NCI-H2227 treated with DMSO at 0.1 percent for 48 hours (cell line): ENCODE data around the gene ASB10.

Experiments
- DNase-seq: peaks from one replicate; lab custom pipeline; 2025; lab: John Stamatoyannopoulos, UW

The ASB10 gene

GRCh38 chr7:151186640-151187408 lies at the start of gene ASB10:
Gene ASB10, minus strand, starts transcription at chr7:151187250. Its CDS starts 120 bp downstream, at chr7:151187130.
- DNase-seq = no peak

GRCh38 chr7:151236406-151236805 lies 49.4 kb upstream of the ASB10 start:
- DNase-seq = no peak

- DNase-seq = no peak
These were observed 48.2 kb upstream of the ASB10 start for GRCh38 chr7:151235091-151235787.

GRCh38 chr7:151233804-151234203 lies 46.8 kb upstream of the ASB10 start:
- DNase-seq = no peak

GRCh38 chr7:151232917-151233701 lies 46.1 kb upstream of the ASB10 start:
- DNase-seq = peak; percentile 18

GRCh38 chr7:151232091-151232916 lies 45.3 kb upstream of the ASB10 start, which contains the start of gene CHPF2:
Gene CHPF2, plus strand, starts transcription at chr7:151232483. Its CDS starts 1,529 bp downstream, at chr7:151234012.
- peak; percentile 80 for DNase-seq

GRCh38 chr7:151231080-151231479 lies 44.0 kb upstream of the ASB10 start:
- DNase-seq = no peak

GRCh38 chr7:151229249-151229648 lies 42.2 kb upstream of the ASB10 start:
- no peak for DNase-seq

- no peak for DNase-seq
These were observed 41.2 kb upstream of the ASB10 start for GRCh38 chr7:151228024-151228866.

GRCh38 chr7:151226875-151227782 lies 40.1 kb upstream of the ASB10 start, which contains the start of gene ABCF2:
Gene ABCF2, minus strand, starts transcription at chr7:151227205. Its CDS starts 747 bp downstream, at chr7:151226458.
- DNase-seq = peak; percentile 97

- no peak for DNase-seq
These were observed 39.5 kb upstream of the ASB10 start for GRCh38 chr7:151226560-151226874.

GRCh38 chr7:151225948-151226510 lies 39.0 kb upstream of the ASB10 start:
- no peak for DNase-seq

GRCh38 chr7:151223728-151224127 lies 36.7 kb upstream of the ASB10 start:
- no peak for DNase-seq

GRCh38 chr7:151218170-151218569 lies 31.1 kb upstream of the ASB10 start:
- no peak for DNase-seq

- no peak for DNase-seq
These were observed 28.3 kb upstream of the ASB10 start for GRCh38 chr7:151215396-151215795.

- DNase-seq = no peak
These were observed 26.8 kb upstream of the ASB10 start for GRCh38 chr7:151213826-151214225.

GRCh38 chr7:151212626-151213025 lies 25.6 kb upstream of the ASB10 start:
- no peak for DNase-seq

- DNase-seq = no peak
These were observed 24.2 kb upstream of the ASB10 start for GRCh38 chr7:151211155-151211772.
